ENCODE measurements around the gene GLI1.

The GLI1 gene

DNA sequence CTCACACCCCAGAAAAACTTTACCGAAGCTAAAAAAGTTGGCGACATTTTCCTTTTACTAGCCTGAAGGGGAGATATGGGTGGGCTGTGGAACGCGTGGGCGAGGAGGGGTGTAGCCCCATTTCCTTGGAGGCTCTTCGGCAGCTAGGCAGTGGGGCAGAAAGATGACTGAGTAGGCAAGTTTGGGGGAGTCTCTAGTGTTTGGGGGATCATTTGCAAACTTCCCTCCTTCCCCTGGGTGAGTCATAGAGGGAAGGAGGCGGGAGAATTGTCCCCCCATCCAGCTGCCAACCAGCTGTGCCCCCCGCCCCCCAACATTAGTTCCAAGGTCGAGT lies 2.3 kb downstream of the GLI1 start:
- no peak for FAIRE-seq

DNA sequence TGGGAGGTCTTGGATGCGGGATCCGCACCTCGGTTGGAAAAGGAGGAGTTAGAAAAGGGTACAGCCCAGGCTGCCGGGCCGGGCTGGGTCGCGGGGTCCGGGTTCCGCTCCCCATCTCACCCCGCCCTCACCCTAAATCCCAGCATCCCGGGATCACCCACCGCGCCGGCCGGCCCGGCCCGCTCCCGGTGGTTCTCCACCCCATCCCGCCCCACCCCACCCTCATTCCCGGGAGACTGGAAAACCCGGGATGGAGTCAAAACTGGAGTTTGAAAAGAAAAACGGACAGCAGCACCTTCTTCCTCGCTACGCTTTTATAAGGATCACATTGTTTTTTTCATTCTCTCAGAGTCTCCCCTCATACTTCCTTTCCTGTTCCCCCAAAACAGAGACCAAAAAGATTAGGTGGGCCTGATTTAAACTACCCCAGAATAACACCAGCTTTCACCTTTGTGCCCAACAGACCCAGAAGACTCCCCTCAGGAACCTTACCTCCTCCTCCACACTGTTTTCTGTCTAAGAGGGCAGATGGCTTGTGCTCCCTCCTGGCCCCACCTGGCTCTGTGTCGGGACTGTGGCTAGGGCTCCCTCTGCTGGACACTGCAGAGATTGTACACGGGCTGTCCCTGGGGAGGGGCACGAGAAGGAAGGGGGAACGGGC lies 2.8 kb downstream of the GLI1 start:
- FAIRE-seq: no peak

DNA sequence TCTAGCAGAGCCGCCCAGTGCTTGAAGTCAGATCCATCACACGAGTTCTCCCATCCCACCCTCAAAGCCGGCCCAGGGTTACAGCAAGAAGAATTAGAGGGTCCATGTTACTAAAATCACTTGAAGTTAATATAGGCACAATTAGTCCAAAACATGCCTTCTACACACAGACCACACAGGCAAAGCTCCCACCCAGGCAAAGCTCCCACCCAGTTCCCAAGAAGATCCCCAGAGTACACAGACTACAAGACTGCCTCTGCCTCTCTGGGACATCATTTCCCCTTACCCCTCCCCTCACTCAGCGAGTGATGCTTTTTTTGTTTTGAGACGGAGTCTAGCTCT lies 3.3 kb downstream of the GLI1 start:
- FAIRE-seq: no peak

DNA sequence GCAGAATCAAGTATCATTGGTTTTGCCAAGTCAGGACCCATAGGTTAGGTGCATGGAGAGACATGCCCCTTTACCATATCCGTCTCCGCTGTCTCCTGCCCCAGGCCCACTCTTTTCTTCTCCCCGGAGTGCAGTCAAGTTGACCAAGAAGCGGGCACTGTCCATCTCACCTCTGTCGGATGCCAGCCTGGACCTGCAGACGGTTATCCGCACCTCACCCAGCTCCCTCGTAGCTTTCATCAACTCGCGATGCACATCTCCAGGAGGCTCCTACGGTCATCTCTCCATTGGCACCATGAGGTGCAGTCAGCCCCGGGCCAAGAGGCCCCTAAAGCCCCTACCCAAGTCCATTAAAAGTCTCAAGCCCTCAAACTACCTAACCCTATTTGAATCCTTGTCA lies 5.0 kb downstream of the GLI1 start:
- no peak for FAIRE-seq

DNA sequence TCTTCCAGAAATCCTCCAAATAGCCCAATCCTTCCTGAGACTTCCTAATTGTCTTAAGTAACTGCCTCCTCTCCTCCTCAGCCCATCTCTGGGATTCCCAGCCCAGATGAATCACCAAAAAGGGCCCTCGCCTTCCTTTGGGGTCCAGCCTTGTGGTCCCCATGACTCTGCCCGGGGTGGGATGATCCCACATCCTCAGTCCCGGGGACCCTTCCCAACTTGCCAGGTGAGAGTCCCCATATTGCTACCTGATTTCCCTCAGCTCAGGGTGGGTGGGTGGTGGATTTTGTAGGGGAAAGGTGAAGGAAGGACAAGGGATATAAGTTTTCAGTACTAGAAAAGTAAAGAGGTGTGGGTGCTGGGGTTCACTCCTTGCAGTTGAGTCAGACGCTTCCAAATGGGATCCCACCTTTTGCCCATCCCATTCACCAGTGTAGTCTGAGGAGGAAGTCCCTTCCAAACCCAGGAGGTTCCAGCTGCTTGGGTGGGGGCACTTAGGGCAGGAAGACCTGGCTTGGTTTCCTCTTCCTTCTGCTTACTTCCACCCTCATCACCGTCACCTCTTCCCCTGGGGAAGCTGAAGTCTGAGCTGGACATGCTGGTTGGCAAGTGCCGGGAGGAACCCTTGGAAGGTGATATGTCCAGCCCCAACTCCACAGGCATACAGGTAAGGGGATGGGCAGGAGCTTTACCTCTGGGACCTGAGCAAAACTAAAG lies 5.6 kb downstream of the GLI1 start:
- no peak for FAIRE-seq

DNA sequence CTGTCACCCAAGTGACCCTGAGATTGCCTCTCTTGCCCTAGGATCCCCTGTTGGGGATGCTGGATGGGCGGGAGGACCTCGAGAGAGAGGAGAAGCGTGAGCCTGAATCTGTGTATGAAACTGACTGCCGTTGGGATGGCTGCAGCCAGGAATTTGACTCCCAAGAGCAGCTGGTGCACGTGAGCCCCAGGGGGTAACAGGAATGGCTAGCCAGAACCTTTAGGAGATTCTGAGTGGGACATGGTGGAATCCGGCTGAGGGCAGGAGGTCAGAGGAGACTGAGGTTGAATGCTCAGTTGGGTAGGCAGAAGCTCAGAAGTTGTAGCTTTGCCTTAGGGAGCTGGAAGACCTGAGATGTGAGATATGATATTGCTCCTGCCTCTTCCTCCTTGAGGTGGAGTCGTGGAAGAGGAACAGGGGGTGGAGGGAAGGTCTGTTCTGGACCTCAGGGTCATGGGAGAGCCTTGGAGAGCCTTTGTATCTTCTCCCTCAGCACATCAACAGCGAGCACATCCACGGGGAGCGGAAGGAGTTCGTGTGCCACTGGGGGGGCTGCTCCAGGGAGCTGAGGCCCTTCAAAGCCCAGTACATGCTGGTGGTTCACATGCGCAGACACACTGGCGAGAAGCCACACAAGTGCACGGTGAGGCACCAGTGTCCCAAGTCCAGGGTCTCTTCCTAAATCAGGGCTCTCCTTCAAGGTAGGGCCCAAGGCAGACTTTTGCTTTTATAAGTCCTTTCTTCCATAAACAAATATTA lies 6.3 kb downstream of the GLI1 start:
- FAIRE-seq: no peak

DNA sequence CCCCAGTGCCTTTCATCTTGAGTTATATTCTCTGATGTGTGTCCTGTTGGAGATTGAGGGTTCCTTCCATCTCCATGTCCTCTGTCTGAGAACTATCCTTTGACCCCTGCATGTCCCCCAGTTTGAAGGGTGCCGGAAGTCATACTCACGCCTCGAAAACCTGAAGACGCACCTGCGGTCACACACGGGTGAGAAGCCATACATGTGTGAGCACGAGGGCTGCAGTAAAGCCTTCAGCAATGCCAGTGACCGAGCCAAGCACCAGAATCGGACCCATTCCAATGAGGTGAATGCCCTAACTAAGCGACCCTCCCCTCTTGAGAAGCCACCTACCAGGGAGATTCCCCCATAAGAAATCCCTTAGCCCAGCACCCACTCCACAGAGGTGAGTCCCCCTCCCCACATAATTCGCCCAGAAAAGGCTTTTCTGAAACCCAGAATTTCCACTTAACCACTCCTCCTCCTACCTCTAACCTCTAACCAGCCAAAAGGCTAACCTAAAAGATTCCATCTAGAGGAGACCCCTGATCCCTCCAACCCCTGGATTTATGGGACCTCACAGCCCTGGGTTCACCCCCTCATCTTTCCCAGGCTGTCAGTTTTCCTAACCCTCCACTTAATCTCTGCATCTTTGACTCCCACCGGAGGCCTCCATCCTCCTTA lies 7.8 kb downstream of the GLI1 start:
- FAIRE-seq: no peak

DNA sequence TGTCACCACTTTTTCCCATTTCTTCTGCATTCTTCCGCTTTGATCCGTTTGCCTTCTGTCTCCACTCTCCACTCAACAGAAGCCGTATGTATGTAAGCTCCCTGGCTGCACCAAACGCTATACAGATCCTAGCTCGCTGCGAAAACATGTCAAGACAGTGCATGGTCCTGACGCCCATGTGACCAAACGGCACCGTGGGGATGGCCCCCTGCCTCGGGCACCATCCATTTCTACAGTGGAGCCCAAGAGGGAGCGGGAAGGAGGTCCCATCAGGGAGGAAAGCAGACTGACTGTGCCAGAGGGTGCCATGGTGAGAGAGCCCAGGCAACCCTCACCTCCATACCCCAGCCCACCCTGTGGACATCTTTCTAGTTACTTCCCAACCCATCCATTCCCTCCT lies 8.3 kb downstream of the GLI1 start:
- FAIRE-seq: no peak

DNA sequence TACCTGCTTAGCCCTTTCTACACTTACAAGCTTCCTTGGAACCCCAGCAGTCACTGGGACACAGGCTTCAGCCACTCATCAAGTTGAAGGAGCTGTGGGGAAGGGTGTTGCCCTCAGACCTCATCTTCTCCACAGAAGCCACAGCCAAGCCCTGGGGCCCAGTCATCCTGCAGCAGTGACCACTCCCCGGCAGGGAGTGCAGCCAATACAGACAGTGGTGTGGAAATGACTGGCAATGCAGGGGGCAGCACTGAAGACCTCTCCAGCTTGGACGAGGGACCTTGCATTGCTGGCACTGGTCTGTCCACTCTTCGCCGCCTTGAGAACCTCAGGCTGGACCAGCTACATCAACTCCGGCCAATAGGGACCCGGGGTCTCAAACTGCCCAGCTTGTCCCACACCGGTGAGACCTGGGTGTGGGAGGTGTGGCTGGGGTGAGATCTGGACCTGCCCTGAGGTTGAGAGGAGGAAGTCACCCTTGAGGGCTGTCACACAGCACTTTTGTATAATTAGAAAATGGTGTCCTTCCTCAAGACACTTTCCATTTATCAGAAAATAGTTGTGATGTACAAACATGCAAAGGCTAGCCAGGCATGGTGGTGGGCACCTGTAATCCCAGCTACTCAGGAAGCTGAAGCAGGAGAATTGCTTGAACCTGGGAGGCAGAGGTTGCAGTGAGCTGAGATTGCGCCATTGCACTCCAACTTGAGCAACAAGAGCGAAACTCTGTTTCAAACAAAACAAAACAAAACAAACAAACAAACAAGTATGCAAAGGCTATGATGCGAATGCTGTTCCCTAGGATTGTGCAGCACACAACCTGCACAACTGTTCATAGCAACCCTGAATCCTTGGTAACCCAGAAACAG lies 9.9 kb downstream of the GLI1 start:
- no peak for FAIRE-seq

DNA sequence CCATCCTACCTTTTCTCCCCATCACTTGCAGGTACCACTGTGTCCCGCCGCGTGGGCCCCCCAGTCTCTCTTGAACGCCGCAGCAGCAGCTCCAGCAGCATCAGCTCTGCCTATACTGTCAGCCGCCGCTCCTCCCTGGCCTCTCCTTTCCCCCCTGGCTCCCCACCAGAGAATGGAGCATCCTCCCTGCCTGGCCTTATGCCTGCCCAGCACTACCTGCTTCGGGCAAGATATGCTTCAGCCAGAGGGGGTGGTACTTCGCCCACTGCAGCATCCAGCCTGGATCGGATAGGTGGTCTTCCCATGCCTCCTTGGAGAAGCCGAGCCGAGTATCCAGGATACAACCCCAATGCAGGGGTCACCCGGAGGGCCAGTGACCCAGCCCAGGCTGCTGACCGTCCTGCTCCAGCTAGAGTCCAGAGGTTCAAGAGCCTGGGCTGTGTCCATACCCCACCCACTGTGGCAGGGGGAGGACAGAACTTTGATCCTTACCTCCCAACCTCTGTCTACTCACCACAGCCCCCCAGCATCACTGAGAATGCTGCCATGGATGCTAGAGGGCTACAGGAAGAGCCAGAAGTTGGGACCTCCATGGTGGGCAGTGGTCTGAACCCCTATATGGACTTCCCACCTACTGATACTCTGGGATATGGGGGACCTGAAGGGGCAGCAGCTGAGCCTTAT lies 10.8 kb downstream of the GLI1 start:
- FAIRE-seq: no peak

DNA sequence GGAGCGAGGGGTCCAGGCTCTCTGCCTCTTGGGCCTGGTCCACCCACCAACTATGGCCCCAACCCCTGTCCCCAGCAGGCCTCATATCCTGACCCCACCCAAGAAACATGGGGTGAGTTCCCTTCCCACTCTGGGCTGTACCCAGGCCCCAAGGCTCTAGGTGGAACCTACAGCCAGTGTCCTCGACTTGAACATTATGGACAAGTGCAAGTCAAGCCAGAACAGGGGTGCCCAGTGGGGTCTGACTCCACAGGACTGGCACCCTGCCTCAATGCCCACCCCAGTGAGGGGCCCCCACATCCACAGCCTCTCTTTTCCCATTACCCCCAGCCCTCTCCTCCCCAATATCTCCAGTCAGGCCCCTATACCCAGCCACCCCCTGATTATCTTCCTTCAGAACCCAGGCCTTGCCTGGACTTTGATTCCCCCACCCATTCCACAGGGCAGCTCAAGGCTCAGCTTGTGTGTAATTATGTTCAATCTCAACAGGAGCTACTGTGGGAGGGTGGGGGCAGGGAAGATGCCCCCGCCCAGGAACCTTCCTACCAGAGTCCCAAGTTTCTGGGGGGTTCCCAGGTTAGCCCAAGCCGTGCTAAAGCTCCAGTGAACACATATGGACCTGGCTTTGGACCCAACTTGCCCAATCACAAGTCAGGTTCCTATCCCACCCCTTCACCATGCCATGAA lies 11.5 kb downstream of the GLI1 start:
- FAIRE-seq: no peak

DNA sequence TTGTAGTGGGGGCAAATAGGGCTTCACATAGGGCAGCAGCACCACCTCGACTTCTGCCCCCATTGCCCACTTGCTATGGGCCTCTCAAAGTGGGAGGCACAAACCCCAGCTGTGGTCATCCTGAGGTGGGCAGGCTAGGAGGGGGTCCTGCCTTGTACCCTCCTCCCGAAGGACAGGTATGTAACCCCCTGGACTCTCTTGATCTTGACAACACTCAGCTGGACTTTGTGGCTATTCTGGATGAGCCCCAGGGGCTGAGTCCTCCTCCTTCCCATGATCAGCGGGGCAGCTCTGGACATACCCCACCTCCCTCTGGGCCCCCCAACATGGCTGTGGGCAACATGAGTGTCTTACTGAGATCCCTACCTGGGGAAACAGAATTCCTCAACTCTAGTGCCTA lies 12.1 kb downstream of the GLI1 start:
- FAIRE-seq: no peak

DNA sequence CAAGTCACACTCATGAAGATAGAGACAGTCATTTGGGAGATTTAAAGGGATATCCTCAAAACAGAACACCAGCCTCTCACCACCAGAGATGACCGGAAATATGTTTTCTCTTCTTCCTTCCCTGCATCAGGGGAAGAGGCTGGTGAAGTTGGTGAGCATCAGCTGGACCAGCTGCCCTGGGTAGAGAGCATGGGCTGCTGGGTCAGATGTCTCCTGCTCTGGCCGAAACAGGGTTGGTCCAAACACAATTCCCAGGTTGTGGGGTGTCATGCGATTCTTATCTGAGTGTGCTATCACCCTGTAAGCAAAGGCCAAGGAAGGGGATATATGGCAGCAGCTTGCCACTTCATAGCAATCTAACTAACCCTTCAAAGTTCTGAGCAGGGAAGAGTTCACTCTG lies 12.8 kb downstream of the GLI1 start:
- no peak for FAIRE-seq

DNA sequence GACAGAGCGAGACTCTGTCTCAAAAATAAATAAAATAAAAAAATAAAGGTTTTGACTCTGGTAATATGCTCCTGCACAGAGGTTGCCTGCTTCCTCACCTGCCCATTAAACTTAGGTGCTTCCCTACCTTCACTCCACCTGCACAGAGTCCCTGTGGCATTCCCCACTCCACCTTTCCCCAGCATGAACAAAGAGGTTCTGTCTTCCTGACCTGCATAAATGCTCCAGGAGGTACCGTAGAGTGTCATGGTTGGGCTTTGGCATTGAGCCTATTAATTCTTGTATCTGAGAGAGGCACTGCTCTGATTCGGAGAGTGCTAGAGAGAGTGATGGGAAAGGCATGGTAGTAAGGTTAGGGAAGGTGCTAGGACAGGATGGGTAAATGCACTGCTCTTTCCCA lies 13.8 kb downstream of the GLI1 start:
- no peak for FAIRE-seq

DNA sequence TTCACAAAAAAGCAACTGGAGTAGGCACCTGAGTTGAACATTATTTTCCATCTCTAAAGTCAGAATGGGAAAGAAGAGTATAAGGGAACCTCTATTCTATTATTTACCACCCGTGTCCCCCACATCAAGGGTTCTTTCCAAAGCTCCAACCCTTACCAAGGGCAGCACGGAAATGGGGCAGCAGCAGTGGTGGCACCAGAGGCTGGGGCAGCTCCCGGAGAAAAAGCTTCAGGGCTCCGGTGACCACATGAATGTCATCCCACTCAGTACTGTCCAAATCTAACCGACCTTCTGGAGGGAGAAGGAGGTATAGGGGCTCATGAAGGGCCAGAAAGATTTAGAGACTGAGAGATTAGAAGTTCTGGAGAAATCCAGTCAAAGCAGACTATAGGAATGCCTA lies 14.3 kb downstream of the GLI1 start:
- no peak for FAIRE-seq

DNA sequence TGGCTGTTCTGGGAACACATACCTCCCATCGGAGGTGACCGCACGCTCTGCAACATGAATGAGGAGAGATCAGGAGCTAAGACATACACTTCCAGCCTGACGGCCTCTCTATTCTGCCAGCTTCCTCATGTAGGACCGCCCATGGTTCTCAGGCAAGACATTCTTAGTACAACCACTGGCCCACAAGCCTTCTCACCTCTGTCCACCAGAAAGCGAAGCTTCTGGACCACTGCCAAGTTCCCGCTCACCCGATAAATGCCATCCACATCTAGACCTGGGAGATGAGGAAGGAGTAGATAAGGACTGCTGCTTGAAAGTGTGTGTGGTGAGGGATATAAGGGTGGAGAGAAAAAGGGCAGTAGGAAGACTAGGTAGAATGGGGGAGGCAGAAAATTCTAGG lies 14.8 kb downstream of the GLI1 start:
- no peak for FAIRE-seq

DNA sequence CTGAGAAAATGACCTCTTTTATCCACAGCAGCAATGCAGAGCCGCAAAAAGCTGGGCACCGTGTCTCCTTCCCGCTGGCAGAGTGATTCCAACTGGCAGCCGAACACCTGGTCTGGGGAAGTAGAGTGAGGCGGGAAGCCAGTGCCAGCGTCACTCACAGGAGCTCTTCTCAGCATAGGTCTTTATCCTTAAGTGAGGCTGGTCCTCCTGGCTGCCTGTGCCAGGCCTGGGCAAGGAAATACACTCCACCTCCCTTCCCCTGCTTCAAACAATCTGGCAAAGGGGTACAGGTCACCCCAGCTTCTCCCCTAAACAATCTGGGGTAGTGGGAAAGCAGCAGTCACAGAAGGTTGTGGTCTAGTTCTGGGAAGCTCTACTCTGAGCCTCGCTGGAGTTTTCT lies 15.3 kb downstream of the GLI1 start:
- no peak for FAIRE-seq

DNA sequence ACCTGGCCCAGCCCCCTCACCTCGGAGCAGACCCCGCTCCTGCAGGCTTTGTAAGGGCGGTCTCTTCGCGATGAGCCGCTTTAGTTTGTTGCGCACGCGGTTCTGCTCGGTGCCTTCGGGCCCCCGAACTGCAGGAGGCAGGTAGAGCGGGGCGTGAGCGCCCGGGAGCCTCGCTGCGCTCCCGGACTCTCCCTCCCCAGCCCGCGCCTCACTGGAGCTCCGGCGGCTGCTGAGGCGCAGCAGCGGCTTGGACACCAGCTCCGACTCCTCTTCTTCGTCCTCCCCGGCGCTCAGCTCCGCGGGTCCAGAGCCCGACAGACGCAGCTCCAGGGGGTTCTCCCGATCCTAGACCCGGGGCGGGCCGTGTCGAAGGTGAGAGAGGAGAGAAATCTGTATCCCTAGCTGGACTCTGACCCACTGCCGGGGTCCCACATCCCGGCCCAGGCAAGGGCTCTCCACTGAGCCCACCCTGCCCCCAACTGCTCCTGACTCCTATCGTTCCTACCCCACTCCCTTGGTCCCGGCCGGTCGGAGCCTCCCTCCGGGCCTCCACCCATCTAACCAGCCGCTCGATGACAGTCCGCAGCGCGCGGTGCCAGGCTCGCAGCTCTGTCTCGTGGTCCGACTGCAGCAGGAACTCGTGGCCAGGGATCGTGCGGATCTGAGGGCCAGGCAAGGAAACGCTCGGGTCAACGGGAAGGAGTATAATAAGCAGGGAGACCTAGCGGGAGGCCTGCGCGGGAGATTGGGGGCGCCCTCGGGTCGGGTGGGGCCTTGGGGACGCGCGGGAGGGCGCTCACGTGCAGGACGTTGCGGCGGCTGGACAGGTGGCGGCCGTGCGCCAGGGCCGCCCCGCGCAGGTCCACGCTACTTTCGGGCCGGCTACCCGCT lies 15.9 kb downstream of the GLI1 start:
- FAIRE-seq: no peak

DNA sequence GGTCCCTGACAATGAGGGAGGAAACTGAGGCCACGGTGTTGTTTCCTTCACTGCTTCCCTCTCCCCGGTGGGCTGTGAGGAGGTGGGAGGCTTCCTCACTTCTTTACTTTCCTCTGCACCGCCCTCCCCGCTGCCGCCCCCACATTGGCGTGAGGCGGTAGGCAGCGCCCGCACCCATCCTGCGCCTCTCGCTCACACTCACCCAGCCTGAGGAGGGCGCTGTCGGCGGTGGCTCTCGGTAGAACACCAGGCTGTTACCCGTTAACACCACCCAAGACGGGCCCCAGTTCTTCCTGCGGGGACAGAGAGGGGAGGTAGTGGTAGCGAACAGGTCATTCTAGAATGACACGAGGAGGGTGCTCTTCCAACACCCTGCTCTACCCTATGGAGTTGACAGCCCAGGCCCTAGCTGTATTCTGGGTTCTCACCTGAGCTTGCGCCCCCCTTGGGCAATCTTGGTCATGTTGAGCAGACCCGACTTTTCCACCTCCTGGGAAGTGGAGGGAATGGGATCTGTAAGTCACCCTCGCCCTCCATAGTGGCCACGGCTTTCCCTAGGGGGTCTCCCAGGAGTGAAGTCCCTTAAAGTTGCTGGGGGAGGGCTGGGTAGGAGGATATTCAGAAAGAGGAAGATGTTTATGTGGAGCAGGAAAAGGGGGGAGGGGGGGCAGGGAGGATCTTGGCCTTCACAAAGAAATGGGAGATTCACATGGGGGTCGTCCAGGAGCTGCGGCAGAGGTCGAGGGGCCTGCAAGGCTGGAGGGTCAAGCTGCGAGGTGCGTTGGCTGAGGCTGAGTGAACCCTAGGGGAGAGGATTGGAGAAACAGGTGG lies 16.8 kb downstream of the GLI1 start:
- FAIRE-seq: no peak
